Measurements from ENCODE around the gene SERINC5.
A peak's percentile ranks its signal among the peaks of the same experiment; 100 is the strongest.

The SERINC5 gene

DNA sequence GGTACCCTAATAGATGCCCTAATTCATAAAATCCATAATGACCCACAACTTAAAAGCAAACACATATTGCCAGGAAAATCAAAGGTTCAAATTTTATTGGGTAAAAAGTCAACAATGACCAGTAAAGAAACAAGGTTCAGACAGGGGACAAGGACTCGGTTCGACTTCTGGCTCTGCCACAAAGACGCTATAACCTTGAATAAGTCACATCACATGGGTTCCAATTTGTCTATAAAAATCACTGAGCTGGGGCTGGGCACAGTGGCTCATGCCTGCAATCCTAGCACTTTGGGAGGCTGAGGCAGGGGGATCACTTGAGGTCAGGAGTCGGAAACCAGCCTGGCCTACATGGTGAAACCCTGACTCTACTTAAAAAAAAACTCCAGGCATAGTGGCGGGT lies 80.5 kb downstream of the SERINC5 start:
- no peak for DNase-seq (ENCODE audit: low read depth, low spot score)
- Histone ChIP-seq H3K27ac (no peak overlapping the region), H3K9me3 (ENCODE audit: low read depth, low read length) (no peaks in the 10 kb centered on the region), H3K9ac (ENCODE audit: insufficient read length) (no peak overlapping the region), H3K4me3 (no peak overlapping the region), H3K36me3 (ENCODE audit: insufficient read depth, low read length) (no peaks in the 10 kb centered on the region)
- TF ChIP-seq EZH2 (IDR thresholded peaks at IDR 0.05) (no peak), FOXP2 (optimal IDR thresholded peaks at IDR 0.05; ENCODE audit: control extremely low read depth, extremely low read length, insufficient read depth) (no peak), POLR2AphosphoS5 (IDR thresholded peaks at IDR 0.05; ENCODE audit: borderline replicate concordance, low read depth, low read length) (no peak)

GRCh38 chr5:80174790-80175189 lies 81.1 kb downstream of the SERINC5 start:
- H3K9ac ChIP-seq (ENCODE audit: insufficient read length) = no peak overlapping the region
- no peak overlapping the region for H3K27ac ChIP-seq
- TF ChIP-seq EZH2 (IDR thresholded peaks at IDR 0.05) (no peak), POLR2AphosphoS5 (IDR thresholded peaks at IDR 0.05; ENCODE audit: borderline replicate concordance, low read depth, low read length) (no peak), FOXP2 (optimal IDR thresholded peaks at IDR 0.05; ENCODE audit: control extremely low read depth, extremely low read length, insufficient read depth) (no peak)
- no peak for DNase-seq (ENCODE audit: low read depth, low spot score)
- no peaks in the 10 kb centered on the region for H3K36me3 ChIP-seq (ENCODE audit: insufficient read depth, low read length)
- no peak overlapping the region for H3K4me3 ChIP-seq
- H3K9me3 ChIP-seq (ENCODE audit: low read depth, low read length) = no peaks in the 10 kb centered on the region

- no peak overlapping the region for H3K9ac ChIP-seq (ENCODE audit: insufficient read length)
- TF ChIP-seq EZH2 (IDR thresholded peaks at IDR 0.05) = no peak
- TF ChIP-seq FOXP2 (optimal IDR thresholded peaks at IDR 0.05; ENCODE audit: control extremely low read depth, extremely low read length, insufficient read depth) = no peak
- no peak for TF ChIP-seq POLR2AphosphoS5 (IDR thresholded peaks at IDR 0.05; ENCODE audit: borderline replicate concordance, low read depth, low read length)
- H3K4me3 ChIP-seq = no peak overlapping the region
- DNase-seq (ENCODE audit: low read depth, low spot score) = no peak
- H3K27ac ChIP-seq = peak overlapping the region; percentile 63
- H3K9me3 ChIP-seq (ENCODE audit: low read depth, low read length) = no peaks in the 10 kb centered on the region
- H3K36me3 ChIP-seq (ENCODE audit: insufficient read depth, low read length) = no peaks in the 10 kb centered on the region
These were observed 83.7 kb downstream of the SERINC5 start for GRCh38 chr5:80172067-80172695.

GRCh38 chr5:80170117-80170535 lies 85.7 kb downstream of the SERINC5 start:
- TF ChIP-seq EZH2 (IDR thresholded peaks at IDR 0.05) = no peak
- no peak for TF ChIP-seq FOXP2 (optimal IDR thresholded peaks at IDR 0.05; ENCODE audit: control extremely low read depth, extremely low read length, insufficient read depth)
- TF ChIP-seq POLR2AphosphoS5 (IDR thresholded peaks at IDR 0.05; ENCODE audit: borderline replicate concordance, low read depth, low read length) = no peak
- no peak for DNase-seq (ENCODE audit: low read depth, low spot score)
- Histone ChIP-seq H3K27ac (no peak overlapping the region), H3K9me3 (ENCODE audit: low read depth, low read length) (no peaks in the 10 kb centered on the region), H3K4me3 (no peak overlapping the region), H3K9ac (ENCODE audit: insufficient read length) (no peak overlapping the region), H3K36me3 (ENCODE audit: insufficient read depth, low read length) (no peaks in the 10 kb centered on the region)

GRCh38 chr5:80168388-80169028 lies 87.3 kb downstream of the SERINC5 start:
- H3K4me3 ChIP-seq = no peak overlapping the region
- H3K9me3 ChIP-seq (ENCODE audit: low read depth, low read length) = no peaks in the 10 kb centered on the region
- H3K36me3 ChIP-seq (ENCODE audit: insufficient read depth, low read length) = peaks cover 4% of the 10 kb centered on the region; the same call in 1 of the 2 replicates
- H3K9ac ChIP-seq (ENCODE audit: insufficient read length) = no peak overlapping the region
- H3K27ac ChIP-seq = no peak overlapping the region
- no peak for DNase-seq (ENCODE audit: low read depth, low spot score)
- TF ChIP-seq POLR2AphosphoS5 (IDR thresholded peaks at IDR 0.05; ENCODE audit: borderline replicate concordance, low read depth, low read length) = no peak
- no peak for TF ChIP-seq FOXP2 (optimal IDR thresholded peaks at IDR 0.05; ENCODE audit: control extremely low read depth, extremely low read length, insufficient read depth)
- no peak for TF ChIP-seq EZH2 (IDR thresholded peaks at IDR 0.05)

GRCh38 chr5:80165452-80165851 lies 90.4 kb downstream of the SERINC5 start:
- Histone ChIP-seq H3K9ac (ENCODE audit: insufficient read length) (no peak overlapping the region), H3K9me3 (ENCODE audit: low read depth, low read length) (0 out of 2 replicates have a peak, but pooled peaks cover 3% of the 10 kb centered on the region), H3K36me3 (ENCODE audit: insufficient read depth, low read length) (peaks cover 13% of the 10 kb centered on the region; the same call in 1 of the 2 replicates), H3K27ac (no peak overlapping the region), H3K4me3 (no peak overlapping the region)
- TF ChIP-seq EZH2 (IDR thresholded peaks at IDR 0.05) (no peak), POLR2AphosphoS5 (IDR thresholded peaks at IDR 0.05; ENCODE audit: borderline replicate concordance, low read depth, low read length) (no peak), FOXP2 (optimal IDR thresholded peaks at IDR 0.05; ENCODE audit: control extremely low read depth, extremely low read length, insufficient read depth) (no peak)
- no peak for DNase-seq (ENCODE audit: low read depth, low spot score)

GRCh38 chr5:80161165-80161564 lies 94.7 kb downstream of the SERINC5 start:
- Histone ChIP-seq H3K4me3 (peak overlapping the region; percentile 22), H3K27ac (peak overlapping the region; percentile 88), H3K36me3 (ENCODE audit: insufficient read depth, low read length) (peaks cover 16% of the 10 kb centered on the region; the same call in 1 of the 2 replicates), H3K9ac (ENCODE audit: insufficient read length) (no peak overlapping the region), H3K9me3 (ENCODE audit: low read depth, low read length) (0 out of 2 replicates have a peak, but pooled peaks cover 3% of the 10 kb centered on the region)
- peak; percentile 82 for DNase-seq (ENCODE audit: low read depth, low spot score)
- TF ChIP-seq EZH2 (IDR thresholded peaks at IDR 0.05) (no peak), POLR2AphosphoS5 (IDR thresholded peaks at IDR 0.05; ENCODE audit: borderline replicate concordance, low read depth, low read length) (peak; percentile 54; the same call in 1 of the 2 replicates)

DNA sequence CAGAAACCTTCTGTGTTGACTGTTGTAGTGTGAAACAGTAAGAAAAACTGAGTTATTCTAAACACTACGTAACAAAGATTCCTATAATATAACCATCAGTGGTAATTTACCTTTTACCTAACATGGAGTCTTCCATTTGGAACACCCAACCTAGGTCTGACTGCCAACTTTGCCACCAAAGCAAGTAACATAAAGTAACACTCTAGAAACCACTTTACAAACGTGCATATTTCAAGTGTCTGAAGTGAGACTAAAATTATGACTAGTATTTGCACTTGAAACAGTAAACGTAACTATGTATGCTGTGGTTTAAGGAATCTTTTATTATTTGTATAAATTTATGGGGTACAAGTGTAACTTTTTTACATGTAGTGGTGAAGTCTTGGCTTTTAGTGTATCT lies 95.6 kb downstream of the SERINC5 start:
- H3K27ac ChIP-seq = no peak overlapping the region
- H3K36me3 ChIP-seq (ENCODE audit: insufficient read depth, low read length) = peaks cover 16% of the 10 kb centered on the region; the same call in 1 of the 2 replicates
- DNase-seq (ENCODE audit: low read depth, low spot score) = no peak
- no peak overlapping the region for H3K9ac ChIP-seq (ENCODE audit: insufficient read length)
- no peak overlapping the region for H3K4me3 ChIP-seq
- H3K9me3 ChIP-seq (ENCODE audit: low read depth, low read length) = 0 out of 2 replicates have a peak, but pooled peaks cover 3% of the 10 kb centered on the region
- TF ChIP-seq EZH2 (IDR thresholded peaks at IDR 0.05) = no peak
- no peak for TF ChIP-seq POLR2AphosphoS5 (IDR thresholded peaks at IDR 0.05; ENCODE audit: borderline replicate concordance, low read depth, low read length)
- no peak for TF ChIP-seq FOXP2 (optimal IDR thresholded peaks at IDR 0.05; ENCODE audit: control extremely low read depth, extremely low read length, insufficient read depth)
